Natural killer cell treated with Interleukin-12 subunit alpha and Interleukin-12 subunit beta and Interleukin-15 and Interleukin-18, amount 100 ng/mL, for 72 hours (primary cell): Measurements from ENCODE around the gene PPM1L. TPM values are rescaled to one million over a fixed set of nuclear protein-coding genes. Genes with fewer than 3 reads are reported as not detected.
"Not testable (repeated sequence)": the region's sequence is repeated elsewhere in the genome, so short reads cannot be mapped to it uniquely, and the experiment has no call there.

Experiments used
- ATAC-seq, 2 donors: fragments of 150-1000 bp; cut with Tn5 transposase in 1 of 2; sonication (Bioruptor Pico), chemical (Tn5 transposase) in 1 of 2; 2 replicates each; pipeline ENCODE4 v1.10.0; 2021
- DNase-seq: peaks from one replicate; pipeline ENCODE4 v3.0.0; 2022; ENCODE audit warnings: low spot score
- H3K27ac Mint-ChIP-seq, 2 donors: 1 replicate in 1 of 2; 2 replicates in 1 of 2; pipeline ENCODE4 v1.8.0; 2022; ENCODE audit warnings: mixed read lengths in 2 of 2, mild to moderate bottlenecking in 1 of 2, moderate library complexity in 1 of 2
- H3K27me3 Mint-ChIP-seq, 2 donors: 1 replicate in 1 of 2; 2 replicates in 1 of 2; pipeline ENCODE4 v1.8.0; 2022; ENCODE audit warnings: mixed read lengths in 2 of 2
- H3K36me3 Mint-ChIP-seq: one replicate; pipeline ENCODE4 v1.8.0; 2022; ENCODE audit warnings: mixed read lengths
- H3K4me1 Mint-ChIP-seq, 2 donors: 1 replicate in 1 of 2; 2 replicates in 1 of 2; pipeline ENCODE4 v1.8.0; 2022; ENCODE audit warnings: low read depth in 2 of 2, mixed read lengths in 2 of 2, mild to moderate bottlenecking in 1 of 2
- H3K4me3 Mint-ChIP-seq: one replicate; pipeline ENCODE4 v1.8.0; 2022; ENCODE audit warnings: mixed read lengths
- H3K9me3 Mint-ChIP-seq: 2 replicates; pipeline ENCODE4 v1.8.0; 2022; ENCODE audit warnings: mixed read lengths
- total RNA-seq, 2 donors: library from RNA; stranded (reverse); gene quantifications; one replicate each; pipeline ENCODE4 v1.2.3, GENCODE V29; 2022

Gene PPM1L
- total RNA-seq, 2 donors from 2014 or later, result 14.9 to 15.2 TPM

DNA sequence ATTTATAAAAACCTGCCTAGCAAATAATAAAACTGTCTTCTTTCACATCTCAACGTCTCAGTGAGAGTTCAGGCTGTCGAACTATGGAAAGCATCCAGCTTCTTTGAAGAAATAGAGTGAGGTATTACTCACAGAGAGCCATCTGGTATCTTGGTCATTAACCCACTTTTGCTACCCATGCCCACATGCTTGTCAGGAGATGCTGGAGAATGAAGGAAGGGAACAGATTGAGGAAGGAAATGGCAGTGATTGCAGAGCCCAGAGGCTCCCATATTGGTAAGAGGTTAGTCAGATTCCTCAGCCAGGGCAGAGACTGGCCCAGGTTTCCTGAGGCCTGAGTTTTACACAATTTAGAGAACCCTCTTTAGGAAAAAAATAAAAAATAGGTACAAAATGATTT lies 230.0 kb downstream of the PPM1L start:
- no peaks in the 10 kb centered on the region for H3K9me3 Mint-ChIP-seq
- no peak overlapping the region for H3K4me3 Mint-ChIP-seq
- peaks cover 5% of the 10 kb centered on the region for H3K36me3 Mint-ChIP-seq
- no peak overlapping the region for H3K27ac Mint-ChIP-seq
- peaks cover 20 to 27% of the 10 kb centered on the region in 2 donors for H3K4me1 Mint-ChIP-seq
- H3K27me3 Mint-ChIP-seq, result no peaks in the 10 kb centered on the region
- no peak for ATAC-seq
- no peak for DNase-seq

DNA sequence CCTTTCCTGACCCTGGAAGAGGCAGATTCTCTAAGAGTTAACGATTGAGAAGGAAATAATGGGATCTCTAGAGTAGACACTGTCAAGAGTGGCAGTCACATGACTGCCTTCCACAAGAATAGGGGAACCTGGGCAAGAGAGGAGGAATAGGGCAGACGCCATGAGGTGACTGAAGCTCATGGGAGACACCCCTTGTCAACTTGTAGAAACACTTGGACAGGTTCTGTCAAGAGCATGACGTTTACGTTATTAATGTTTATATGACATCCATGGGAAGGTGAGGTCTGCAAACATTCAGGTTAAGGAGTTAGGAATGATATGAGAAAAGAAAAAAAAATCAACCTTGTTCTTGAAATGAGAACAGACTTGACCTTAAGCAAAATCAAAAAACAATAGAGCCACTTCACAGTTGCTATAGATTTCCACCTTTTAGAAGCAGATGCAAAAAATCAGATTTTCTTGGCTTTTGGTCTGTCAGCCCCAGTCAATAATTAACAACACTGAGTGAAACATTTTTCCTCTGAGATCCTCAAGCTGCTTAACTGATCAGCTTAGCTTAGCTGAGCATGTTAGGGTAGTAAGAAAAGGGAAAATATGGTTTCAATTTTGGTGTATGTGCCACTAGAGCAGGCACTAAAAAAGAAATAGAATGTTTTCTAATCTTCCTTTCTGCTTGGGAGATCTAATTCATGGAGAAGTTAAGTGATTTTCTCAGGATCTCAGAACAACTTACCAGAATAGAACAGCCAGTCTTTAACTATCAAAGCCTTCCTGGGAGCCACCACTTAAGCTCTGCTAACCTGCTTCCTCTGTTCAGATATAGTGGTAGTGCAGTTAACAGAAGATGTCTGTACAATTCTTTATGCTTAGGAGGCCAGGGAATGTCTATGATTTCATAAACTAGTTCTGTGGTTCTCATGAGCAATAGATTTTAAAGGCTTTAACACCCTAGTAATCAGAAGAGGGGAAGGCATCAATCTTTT lies 232.2 kb downstream of the PPM1L start:
- no peak for DNase-seq
- Mint-ChIP-seq H3K9me3 (no peaks in the 10 kb centered on the region), H3K4me3 (no peak overlapping the region), H3K27ac (peak overlapping the region in 1 of 2 donors; percentile 40), H3K4me1 (peaks cover 5 to 15% of the 10 kb centered on the region in 2 donors), H3K36me3 (no peaks in the 10 kb centered on the region), H3K27me3 (no peaks in the 10 kb centered on the region)
- ATAC-seq, result no peak

DNA sequence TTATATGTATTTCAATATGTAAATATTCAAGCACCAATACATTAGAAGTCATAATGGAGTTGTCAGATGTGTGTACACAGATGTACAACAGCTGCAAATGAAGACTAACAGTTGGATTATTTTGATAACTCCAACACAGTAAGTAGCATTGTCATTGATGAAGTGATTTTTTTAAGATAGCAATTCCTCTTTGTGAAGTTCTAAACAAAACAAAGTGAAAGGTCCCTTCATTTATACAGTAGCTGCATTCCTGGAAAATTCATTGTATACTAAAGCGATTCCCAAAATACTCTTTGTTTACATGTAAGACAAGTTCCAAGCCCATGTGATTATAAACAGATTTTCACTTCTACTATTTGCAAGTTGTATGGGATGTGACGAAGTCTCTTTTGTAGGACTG lies 234.4 kb downstream of the PPM1L start:
- peaks cover 12 to 18% of the 10 kb centered on the region in 2 donors for H3K4me1 Mint-ChIP-seq
- no peaks in the 10 kb centered on the region for H3K27me3 Mint-ChIP-seq
- no peak overlapping the region for H3K4me3 Mint-ChIP-seq
- no peak overlapping the region for H3K27ac Mint-ChIP-seq
- peaks cover 5% of the 10 kb centered on the region for H3K36me3 Mint-ChIP-seq
- ATAC-seq, result no peak
- H3K9me3 Mint-ChIP-seq, result no peaks in the 10 kb centered on the region
- no peak for DNase-seq

DNA sequence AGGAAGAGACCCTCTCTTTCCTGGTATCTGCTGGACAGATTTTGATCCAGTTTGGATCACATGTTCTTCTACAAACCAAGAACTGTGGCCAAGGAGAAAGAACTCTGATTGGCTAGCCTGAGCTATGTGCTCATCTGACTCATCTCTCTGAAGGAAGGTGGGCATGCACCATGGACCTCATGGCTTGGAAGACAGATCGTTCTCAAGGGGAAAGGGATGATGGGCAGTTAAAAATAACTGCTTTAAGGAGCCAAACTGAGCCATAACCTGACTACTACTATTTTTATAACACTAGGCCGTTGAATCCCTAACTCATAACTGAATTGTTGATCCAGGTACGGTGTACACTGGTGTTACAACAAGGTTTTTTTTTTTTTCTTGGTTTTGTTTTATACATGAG lies 236.7 kb downstream of the PPM1L start:
- peaks cover 9% of the 10 kb centered on the region for H3K36me3 Mint-ChIP-seq
- H3K4me1 Mint-ChIP-seq, result peaks cover 13 to 17% of the 10 kb centered on the region in 2 donors
- ATAC-seq (no peak), DNase-seq (no peak)
- no peaks in the 10 kb centered on the region for H3K9me3 Mint-ChIP-seq
- H3K27ac Mint-ChIP-seq, result no peak overlapping the region
- H3K27me3 Mint-ChIP-seq, result no peaks in the 10 kb centered on the region
- H3K4me3 Mint-ChIP-seq, result no peak overlapping the region

DNA sequence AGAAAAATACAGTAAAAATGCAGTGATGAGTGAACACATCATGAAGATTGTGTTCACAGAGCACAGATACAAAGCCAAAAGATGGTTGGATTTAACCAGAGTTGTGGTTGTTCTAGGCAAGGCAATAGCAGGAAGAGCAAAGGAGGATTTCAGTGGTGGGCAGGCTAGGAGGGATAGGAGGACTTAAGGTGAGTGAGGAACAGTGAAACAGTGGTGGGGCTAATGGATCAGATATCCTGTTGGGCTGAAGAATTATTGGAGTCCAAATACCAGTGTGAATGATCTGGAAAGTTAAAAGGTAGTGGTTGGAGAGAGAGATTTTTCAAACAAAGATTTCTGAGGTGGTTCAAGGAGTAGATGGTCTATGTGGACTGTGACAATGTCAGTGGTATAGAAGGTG lies 240.8 kb downstream of the PPM1L start:
- Mint-ChIP-seq H3K27ac (no peak overlapping the region), H3K9me3 (no peaks in the 10 kb centered on the region), H3K4me3 (no peak overlapping the region), H3K27me3 (no peaks in the 10 kb centered on the region), H3K4me1 (peaks cover 9 to 12% of the 10 kb centered on the region in 2 donors), H3K36me3 (peaks cover 16% of the 10 kb centered on the region)
- no peak for DNase-seq
- no peak for ATAC-seq

DNA sequence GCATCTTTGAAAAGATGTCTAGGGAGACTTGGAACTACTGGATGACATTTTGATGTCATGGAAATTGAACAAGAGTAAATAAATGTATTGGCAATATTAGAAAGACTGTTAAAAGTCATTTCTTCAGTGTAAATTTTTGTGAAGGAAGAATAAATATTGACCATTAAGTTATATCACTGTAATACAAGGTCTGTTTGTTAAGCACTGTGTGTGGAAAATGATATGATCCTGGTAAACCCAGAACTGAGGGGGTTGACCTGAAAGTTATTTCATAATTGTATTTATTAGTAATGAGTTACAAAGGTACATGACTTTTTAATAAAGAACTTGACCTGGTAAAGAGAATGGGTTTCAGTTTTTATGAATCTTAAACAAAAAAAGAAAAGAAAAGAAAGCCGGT lies 242.6 kb downstream of the PPM1L start:
- H3K9me3 Mint-ChIP-seq, result no peaks in the 10 kb centered on the region
- ATAC-seq, result no peak
- H3K27ac Mint-ChIP-seq, result no peak overlapping the region

DNA sequence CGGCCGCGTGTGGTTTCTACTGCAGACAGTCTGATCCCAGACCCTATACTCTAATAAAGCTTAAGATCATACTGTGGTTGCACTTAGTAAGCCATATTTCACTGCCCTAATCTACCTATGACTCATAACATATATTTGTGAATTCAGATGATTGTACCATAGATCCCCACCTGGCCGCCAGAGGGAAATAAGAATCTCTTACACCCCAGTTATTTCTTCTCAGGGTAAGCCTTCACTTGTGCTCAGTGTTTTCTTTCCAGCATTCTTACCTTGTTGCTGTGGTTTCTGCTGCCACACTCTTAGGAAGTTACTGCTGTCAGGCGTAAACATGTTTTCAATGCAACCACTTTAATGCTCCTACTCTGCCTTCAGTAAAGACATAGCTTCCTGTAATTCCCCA lies 243.2 kb downstream of the PPM1L start:
- ATAC-seq (no peak), DNase-seq (no peak)
- Mint-ChIP-seq H3K9me3 (no peaks in the 10 kb centered on the region), H3K27ac (no peak overlapping the region), H3K4me1 (peaks cover 9 to 12% of the 10 kb centered on the region in 2 donors), H3K27me3 (no peaks in the 10 kb centered on the region), H3K36me3 (peaks cover 16% of the 10 kb centered on the region), H3K4me3 (no peak overlapping the region)

More for the DNA sequence above, 242.6 kb downstream of the PPM1L start:
- Mint-ChIP-seq H3K36me3 (peaks cover 16% of the 10 kb centered on the region), H3K4me1 (peaks cover 9 to 12% of the 10 kb centered on the region in 2 donors), H3K27me3 (no peaks in the 10 kb centered on the region), H3K4me3 (no peak overlapping the region)
- no peak for DNase-seq

DNA sequence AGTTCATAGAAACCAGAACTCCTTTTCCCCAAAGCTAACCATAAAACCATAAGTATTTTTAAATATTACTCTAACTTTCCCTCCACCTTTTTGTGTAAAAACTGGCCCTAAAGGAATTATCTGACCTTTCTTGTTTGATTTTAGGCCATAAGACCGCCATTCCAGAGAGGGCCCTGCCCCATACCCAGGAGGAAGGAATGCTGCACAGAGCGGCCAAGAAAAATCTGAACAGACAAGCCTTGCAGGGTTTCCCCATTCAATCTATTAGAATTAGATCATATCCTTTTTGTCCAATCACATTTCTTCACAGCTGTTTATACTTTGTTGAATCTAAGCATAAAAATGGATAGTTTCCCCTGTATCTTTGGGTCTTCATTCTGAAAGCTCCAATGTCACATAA lies 252.1 kb downstream of the PPM1L start:
- Mint-ChIP-seq H3K4me1 (peaks cover 5 to 11% of the 10 kb centered on the region in 2 donors), H3K27ac (no peak overlapping the region), H3K9me3 (peaks cover 4% of the 10 kb centered on the region), H3K27me3 (no peaks in the 10 kb centered on the region), H3K36me3 (peaks cover 6% of the 10 kb centered on the region), H3K4me3 (no peak overlapping the region)
- DNase-seq (no peak), ATAC-seq (no peak)

DNA sequence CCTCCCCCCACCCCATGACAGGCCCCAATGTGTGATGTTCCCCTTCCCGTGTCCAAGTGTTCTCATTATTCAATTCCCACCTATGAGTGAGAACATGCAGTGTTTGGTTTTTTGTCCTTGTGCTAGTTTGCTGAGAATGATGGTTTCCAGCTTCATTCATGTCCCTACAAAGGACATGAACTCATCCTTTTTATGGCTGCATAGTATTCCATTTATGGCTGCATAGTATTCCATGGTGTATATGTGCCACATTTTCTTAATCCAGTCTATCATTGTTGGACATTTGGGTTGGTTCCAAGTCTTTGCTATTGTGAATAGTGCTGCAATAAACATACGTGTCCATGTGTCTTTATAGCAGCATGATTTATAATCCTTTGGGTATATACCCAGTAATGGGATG lies 254.1 kb downstream of the PPM1L start:
- H3K27ac Mint-ChIP-seq, H3K36me3 Mint-ChIP-seq: not testable (repeated sequence)

DNA sequence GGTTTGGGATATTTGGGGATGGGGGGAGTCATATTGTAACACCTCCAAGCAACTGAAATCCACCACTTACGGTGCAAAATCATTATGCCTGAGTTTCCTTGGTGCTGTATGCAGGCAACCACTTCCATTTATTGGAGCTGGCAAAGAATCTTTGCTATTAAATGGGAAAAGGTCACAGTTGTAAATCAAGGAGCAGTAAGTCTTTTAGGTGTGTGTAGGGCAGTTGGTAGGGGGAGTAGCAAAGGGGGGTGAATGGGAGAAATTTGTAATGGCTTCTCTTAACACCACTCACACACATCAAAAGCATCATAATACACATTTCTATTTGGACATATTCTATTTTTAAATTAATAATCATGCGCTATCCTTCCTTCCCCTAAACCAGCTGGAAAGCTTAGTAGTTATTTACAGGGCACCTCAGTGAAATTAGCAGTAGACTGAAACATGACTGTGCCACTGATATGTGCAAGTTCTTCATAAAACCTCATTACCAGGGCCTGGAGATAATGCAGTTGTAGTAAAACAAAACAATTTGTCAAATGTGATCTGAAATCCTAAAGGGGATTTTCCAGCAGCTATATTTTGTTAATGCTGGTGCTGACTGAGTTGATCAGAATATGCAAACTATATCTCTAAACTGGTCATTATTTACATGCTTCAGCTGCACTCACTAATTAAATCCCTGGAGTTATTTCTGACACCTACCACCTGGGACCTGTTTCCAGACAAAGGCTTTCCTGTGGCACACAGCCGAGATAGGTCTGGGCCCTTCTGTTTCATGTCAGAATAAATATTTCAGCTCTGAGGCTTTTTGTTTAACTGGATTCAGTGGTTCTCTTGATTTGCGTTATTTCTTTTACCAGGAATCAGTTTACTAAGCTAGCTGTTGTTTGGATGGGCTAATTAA lies 259.1 kb downstream of the PPM1L start:
- Mint-ChIP-seq H3K4me3 (no peak overlapping the region), H3K36me3 (no peaks in the 10 kb centered on the region), H3K27ac (no peak overlapping the region), H3K4me1 (peaks cover 0 to 6% of the 10 kb centered on the region in 2 donors), H3K27me3 (no peaks in the 10 kb centered on the region), H3K9me3 (peaks cover 4% of the 10 kb centered on the region)
- DNase-seq (no peak), ATAC-seq (no peak)

More for the DNA sequence above, 254.1 kb downstream of the PPM1L start:
- peaks cover 7 to 11% of the 10 kb centered on the region in 2 donors for H3K4me1 Mint-ChIP-seq
- H3K27me3 Mint-ChIP-seq, H3K4me3 Mint-ChIP-seq, DNase-seq, H3K9me3 Mint-ChIP-seq, ATAC-seq: not testable (repeated sequence)

DNA sequence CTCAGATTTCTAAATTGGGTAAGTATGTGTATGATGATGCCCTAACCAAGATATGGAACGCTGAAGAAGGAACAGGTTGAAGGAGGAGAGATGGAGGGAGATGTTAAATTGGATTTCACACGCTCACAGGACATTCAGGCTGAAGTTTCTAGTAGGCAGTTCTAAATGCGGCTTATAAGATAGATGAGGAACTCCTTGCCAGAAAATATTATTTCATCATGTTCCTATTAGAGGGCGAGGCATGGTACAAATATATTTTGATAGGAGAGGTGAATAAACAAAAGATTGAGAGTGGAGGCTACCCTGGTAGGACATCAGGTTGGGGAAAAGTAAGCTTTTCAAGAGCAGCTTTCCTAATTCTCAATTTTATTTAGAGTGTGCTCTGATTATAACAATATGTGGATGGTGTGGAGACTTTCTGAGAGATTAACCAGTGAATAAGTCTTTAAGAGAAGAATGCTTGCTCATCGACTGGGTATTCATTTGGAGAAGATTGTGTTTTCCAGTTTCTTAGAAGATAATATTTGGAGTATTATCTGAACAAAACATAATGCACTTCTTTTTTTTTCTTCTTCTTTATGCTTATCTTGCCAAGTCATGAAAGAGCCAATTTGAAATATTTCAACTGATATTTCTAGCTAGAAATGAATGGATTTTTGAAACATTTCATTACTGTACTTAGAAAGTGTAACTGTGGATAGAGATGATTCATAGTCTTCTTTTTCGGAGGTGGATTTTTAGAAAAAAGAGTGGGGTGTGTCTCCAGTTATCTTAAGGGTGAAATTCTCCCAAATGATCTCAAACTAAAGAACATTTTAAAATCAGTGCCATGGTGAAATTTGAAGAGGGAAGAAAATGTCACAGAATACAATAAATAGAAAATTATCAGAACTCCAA lies 260.6 kb downstream of the PPM1L start:
- ATAC-seq, result no peak
- H3K9me3 Mint-ChIP-seq, result peaks cover 4% of the 10 kb centered on the region
- H3K4me3 Mint-ChIP-seq, result no peak overlapping the region
- H3K36me3 Mint-ChIP-seq, result peaks cover 3% of the 10 kb centered on the region
- H3K4me1 Mint-ChIP-seq, result peaks cover 0 to 6% of the 10 kb centered on the region in 2 donors
- H3K27me3 Mint-ChIP-seq, result no peaks in the 10 kb centered on the region
- no peak overlapping the region for H3K27ac Mint-ChIP-seq
- no peak for DNase-seq

DNA sequence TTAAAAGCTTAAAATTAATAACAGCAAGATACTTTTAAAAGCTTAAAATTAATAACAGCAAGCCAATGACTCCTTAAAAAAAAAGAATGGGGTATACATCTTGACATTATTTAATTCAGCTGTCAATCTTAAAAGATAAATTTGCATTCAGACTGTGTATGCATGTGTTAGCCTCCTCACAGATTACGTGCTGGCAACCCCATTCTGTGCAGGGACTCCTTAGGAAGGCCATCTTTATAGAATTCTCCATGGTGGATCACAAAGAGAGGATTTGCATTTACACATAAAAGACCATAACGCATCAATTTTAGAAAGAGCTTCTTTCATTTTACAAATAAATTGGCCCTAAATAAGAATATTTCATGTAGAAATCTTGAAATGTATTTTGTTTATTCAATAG lies 261.9 kb downstream of the PPM1L start:
- H3K4me3 Mint-ChIP-seq, result no peak overlapping the region
- ATAC-seq, result no peak
- no peak for DNase-seq
- peaks cover 9% of the 10 kb centered on the region for H3K36me3 Mint-ChIP-seq
- H3K27ac Mint-ChIP-seq, result no peak overlapping the region
- H3K9me3 Mint-ChIP-seq, result peaks cover 6% of the 10 kb centered on the region
- H3K27me3 Mint-ChIP-seq, result no peaks in the 10 kb centered on the region
- peaks cover 0 to 6% of the 10 kb centered on the region in 2 donors for H3K4me1 Mint-ChIP-seq

DNA sequence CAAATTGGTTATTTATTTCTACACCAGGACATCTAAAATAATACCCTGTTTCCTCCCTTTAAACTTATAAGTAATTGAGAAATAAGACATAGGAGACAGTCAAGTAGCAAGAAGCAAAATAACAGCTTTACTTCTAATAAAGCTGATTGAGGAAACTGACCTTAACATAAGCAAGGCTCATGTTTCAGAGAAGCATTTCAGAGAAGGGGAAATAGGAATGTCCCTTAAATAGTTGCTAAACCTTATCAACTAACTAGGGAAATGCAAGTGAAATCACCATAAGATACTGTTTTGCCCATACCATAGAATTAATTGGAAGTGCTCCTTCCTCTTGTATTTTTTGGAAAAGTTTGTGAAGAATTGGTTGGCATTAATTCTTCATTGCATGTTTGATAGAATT lies 264.2 kb downstream of the PPM1L start:
- Mint-ChIP-seq H3K36me3 (peaks cover 19% of the 10 kb centered on the region), H3K27me3 (no peaks in the 10 kb centered on the region), H3K4me1 (no peaks in the 10 kb centered on the region), H3K4me3 (no peak overlapping the region), H3K9me3 (peaks cover 8% of the 10 kb centered on the region), H3K27ac (no peak overlapping the region)
- ATAC-seq (no peak), DNase-seq (no peak)
